HK-2 (cell line): ENCODE data around the gene CDK2.
"Not testable (repeated sequence)": the region's sequence is repeated elsewhere in the genome, so short reads cannot be mapped to it uniquely, and the experiment has no call there.

Experiments used
- DNase-seq: peaks from one replicate; pipeline ENCODE4 v3.0.0-alpha.2; 2018; ENCODE audit not compliant: unreplicated experiment

CDK2 gene

DNA sequence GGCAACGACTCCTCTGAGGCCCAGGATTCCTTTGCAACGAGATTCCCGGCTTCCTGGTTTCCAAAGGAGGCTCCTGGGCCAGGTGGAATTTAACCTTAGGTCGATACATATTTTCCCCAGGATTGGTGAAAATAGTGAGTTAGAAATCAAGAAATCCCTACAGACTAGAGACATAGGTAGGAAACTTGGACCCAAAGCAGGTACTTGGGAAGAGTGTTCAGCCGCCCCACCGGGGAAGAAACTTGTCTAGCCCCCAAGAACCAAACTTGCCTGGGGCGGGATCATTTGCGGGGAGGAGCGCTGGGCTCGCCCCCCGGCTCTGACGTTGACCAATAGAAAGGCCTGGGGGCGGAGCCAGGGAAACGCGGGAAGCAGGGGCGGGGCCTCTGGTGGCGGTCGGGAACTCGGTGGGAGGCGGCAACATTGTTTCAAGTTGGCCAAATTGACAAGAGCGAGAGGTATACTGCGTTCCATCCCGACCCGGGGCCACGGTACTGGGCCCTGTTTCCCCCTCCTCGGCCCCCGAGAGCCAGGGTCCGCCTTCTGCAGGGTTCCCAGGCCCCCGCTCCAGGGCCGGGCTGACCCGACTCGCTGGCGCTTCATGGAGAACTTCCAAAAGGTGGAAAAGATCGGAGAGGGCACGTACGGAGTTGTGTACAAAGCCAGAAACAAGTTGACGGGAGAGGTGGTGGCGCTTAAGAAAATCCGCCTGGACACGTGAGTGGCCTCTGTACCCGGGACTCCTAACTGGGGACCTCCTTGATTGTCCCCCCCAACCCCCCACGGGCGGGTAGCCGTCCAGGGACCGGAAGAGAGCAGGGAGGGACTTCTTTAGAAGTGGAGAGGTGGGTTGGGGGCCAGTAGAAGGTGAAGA, at the start of gene CDK2:
Gene CDK2, plus strand, starts transcription at position 423 of the 874 bp plus-strand sequence. Its CDS starts 179 bp downstream, at position 602.
- peak; percentile 85 for DNase-seq

DNA sequence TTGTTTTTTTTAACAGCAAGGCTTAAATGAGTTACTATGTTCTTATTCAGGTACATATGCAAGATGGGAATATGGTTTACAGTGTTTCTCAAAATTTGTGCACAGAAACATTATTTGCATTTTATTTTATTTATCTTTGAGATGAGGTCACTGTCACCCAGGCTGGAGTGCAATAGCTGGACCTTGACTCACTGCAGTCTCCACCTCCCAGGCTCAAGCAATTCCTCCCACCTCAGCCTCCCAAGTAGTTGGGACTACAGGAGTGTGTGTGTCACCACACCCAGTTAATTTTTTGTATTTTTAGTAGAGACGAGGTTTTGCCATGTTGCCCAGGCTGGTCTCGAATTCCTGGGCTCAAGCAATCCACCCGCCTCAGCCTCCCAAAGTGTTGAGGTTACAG, 47.6 kb upstream of the CDK2 start:
- peak; percentile 53 for DNase-seq

DNA sequence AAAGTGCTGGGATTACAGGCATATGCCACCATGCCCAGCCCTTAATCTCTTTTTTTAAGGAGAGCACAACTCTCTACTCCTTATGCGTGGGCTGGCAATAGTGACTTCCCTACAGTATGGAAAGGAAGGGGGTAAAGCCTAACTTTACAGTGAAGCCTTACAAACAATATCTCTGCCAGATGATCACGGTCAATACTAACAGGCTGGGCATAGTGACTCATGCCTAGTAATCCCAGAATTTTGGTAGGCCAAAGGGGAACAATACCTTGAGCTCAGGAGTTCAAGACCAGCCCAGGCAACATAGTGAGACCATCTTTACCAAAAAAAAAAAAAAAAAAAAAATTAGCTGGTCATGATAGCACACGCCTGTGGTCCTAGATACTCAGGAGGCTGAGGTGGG, 44.5 kb upstream of the CDK2 start:
- no peak for DNase-seq

- not testable (repeated sequence) for DNase-seq
Measured at GRCh38 chr12:55923648-55924047, 43.0 kb upstream of the CDK2 start.

DNA sequence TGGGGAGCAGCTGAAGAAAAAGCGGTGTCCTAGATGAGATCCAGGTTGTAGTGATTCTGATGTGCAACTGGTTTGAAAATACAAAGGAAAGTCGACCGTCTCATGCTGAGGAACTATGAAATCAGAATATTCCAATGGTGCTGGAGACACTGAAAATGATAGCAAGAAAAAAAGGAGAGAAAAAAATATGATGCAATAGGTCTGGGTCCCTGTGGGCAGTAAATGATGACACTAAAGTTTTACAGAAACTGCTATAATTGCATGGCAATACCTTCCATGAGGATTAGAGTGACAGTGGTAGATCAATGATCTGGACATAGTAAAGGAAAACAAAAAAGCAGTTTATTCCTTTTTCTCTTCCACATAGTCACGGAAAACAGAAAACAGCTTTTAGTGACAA, 41.3 kb upstream of the CDK2 start:
- DNase-seq, result no peak

- DNase-seq, result no peak
Measured at GRCh38 chr12:55925870-55926737, 40.5 kb upstream of the CDK2 start.

DNA sequence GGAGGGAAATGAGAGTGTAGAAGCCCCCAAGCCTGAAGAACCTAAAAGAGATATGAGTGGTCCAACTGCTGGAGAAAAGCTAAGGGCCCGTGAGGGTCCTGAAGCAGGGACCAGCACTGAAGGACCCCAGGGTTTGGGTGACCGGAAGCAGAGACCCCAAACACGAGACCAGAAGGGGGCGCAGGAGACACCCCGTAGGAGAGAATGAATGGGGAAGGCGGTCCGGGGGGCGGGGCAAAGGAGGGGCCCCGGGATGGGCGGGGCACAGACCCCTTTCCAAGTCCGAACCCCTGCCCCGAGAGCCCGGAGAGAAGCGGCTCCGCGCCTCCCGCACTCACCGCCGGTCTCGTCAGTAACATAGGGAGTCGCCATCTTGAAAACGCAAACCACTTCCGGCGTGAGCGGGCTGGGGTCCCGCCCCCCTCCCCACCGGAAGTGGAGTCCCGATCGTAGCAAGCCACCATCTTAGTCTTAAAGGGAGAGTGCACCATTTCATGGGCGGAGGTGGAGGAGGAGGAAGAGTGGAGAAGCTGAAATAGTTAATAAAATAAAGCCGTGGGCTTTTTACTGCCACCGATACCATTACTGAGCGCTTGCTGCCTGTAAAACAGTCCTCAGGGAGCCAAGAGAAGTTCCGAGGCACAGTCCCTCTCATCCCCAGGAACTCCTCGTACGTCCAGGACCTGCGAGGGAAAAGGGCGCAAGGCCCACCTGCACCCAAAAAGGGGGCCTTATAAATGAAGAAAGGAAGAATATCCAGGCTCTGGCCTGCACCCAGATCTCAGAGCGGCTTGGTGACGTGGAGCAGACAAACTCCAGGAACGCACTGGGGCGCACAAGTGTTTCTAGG, 39.7 kb upstream of the CDK2 start:
- DNase-seq, result peak; percentile 88

GRCh38 chr12:55927588-55928502, 38.8 kb upstream of the CDK2 start, which contains the start of gene PYM1:
Gene PYM1 (minus strand): TSS chr12:55927894. CDS start chr12:55927761, 133 bp downstream.
- DNase-seq, result peak; percentile 70

DNA sequence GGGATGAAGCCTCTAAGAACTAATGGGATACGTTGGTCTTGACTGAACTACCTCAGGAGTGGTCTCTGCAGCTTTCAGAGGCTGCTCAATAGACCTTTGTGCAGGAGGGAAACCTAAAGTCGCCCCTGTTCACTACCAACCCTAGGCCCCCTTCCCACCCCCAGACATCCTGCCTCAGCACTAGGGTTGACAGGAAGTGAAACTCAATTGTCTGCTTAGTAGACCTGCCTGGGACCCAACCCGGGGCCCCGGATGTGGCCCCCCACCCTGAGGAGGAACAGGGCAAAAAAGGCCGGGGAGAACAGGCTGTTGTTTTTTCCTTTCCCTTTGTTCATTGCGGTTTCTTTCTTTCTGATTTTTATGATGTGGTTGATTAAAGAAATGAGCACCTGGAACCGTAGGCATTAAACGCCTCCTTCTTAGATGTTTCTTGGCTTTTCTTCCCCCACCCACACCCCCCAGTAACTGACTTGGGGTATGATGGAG, 37.3 kb upstream of the CDK2 start:
- no peak for DNase-seq

DNA sequence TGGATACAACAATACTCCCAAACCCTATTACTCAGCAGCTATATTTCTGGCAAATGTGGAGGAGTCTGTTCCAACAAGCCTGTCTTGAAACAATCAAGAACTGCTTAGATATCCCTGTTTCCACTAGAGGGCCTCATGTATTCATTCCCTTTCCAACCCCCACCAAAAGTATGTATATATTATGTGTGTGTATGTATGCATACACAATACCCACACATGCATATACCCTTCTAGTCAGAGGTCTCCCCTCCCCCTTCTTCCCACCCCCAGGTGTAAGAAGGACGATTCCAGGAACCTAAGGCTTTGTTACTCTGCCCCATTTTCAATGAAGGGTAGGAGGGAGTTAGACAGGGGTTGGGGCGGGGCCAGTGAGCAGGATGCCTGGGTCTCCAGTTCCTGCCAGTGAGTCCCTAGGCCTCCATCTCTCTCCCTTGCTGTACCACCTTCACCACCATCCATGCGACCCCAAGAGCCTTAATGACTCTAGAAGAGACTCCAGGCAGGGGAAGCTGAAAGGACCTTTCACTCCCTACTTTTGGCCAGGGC, 35.8 kb upstream of the CDK2 start, which contains the start of gene DGKA:
Gene DGKA, plus strand, starts transcription at position 392 of the 546 bp plus-strand sequence. CDS start 5,342 bp downstream, outside the sequence.
- DNase-seq, result no peak

GRCh38 chr12:55931317-55931779, 35.3 kb upstream of the CDK2 start:
- no peak for DNase-seq

- peak; percentile 38 for DNase-seq
Measured at GRCh38 chr12:55931780-55932550, 34.7 kb upstream of the CDK2 start.

GRCh38 chr12:55932551-55932910, 34.1 kb upstream of the CDK2 start:
- DNase-seq, result no peak

DNA sequence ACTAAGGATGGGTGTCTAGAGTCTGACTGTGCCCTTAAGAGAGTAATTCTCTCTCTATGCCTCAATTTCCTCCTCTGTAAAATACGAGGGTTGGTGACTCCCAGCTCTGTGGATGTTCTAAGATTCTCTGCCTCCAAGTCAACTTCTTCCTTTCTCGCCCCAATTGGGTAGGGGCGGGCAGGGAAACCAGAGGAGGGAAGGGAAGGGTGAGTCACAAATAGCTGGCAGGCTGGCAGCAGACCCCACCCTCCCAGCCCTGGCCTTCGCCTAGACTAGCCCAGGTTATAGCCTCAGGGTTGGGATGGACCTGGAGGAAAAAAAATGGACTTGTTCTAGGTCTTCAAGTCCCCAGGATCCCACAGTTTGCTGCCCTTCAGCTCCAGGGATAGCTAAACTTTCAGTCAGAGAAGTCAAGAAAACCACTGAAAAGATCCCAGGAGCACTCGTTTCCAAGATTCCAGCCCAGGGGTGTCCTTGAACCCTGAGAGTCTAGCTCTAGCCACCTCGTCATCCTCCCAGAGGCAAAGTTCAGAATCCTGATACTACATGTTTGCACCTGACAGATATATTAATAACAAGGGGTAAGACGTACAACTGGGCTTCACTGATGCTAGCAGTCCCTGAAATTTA, 33.3 kb upstream of the CDK2 start:
- no peak for DNase-seq

GRCh38 chr12:55933799-55934742, 32.6 kb upstream of the CDK2 start:
- no peak for DNase-seq

DNA sequence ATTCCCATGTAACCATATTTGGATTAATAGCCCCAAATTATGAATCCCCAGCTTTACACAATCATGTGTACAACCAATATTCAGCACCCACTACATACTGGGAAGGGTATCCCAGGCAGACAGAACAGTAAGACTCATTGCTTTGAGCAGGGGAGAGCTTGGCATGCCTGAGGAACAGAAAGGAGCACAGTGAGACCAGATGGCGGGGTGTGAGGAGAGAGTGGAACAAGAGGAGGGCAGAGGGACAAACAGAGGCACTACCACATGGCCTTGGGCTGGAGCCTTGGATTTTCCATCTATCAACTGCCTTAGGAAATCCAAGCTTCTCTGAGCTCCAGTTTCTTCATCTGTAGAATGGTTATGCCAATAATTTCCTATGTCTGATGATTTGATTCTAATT, 31.9 kb upstream of the CDK2 start:
- DNase-seq, result no peak

GRCh38 chr12:55935738-55936151, 30.9 kb upstream of the CDK2 start:
- DNase-seq, result no peak
